Fibroblast of mammary gland (primary cell): Measurements from ENCODE around the gene RBFOX1.

Experiments
- DNase-seq: peaks from one replicate; pipeline ENCODE4 v3.0.0-alpha.2; 2010; ENCODE audit warnings: low read depth
- H3K4me3 ChIP-seq: 2 replicates; pipeline ENCODE4 v1.5.1; 2011; ENCODE audit warnings: low read depth, mild to moderate bottlenecking, low read length, moderate library complexity; ENCODE audit not compliant: control insufficient read depth
- CTCF ChIP-seq: conservative IDR thresholded peaks from 2 replicates; pipeline ENCODE4 v1.5.1; 2011; ENCODE audit warnings: low read depth, low read length, inconsistent platforms; ENCODE audit not compliant: control insufficient read depth, insufficient read depth

Gene RBFOX1

GRCh38 chr16:7442050-7442449 is 109.4 kb downstream of the RBFOX1 start:
- no peak for TF ChIP-seq CTCF

GRCh38 chr16:7443142-7443541 is 110.5 kb downstream of the RBFOX1 start:
- no peak for TF ChIP-seq CTCF
- no peak for DNase-seq
- H3K4me3 ChIP-seq: no peak overlapping the region

More at GRCh38 chr16:7442050-7442449, 109.4 kb downstream of the RBFOX1 start:
- no peak for DNase-seq
- no peak overlapping the region for H3K4me3 ChIP-seq

GRCh38 chr16:7443648-7444365 is 111.2 kb downstream of the RBFOX1 start:
- TF ChIP-seq CTCF: no peak
- no peak overlapping the region for H3K4me3 ChIP-seq
- DNase-seq: no peak

- DNase-seq: no peak
- TF ChIP-seq CTCF: no peak
- H3K4me3 ChIP-seq: no peak overlapping the region
These were observed 116.7 kb downstream of the RBFOX1 start for GRCh38 chr16:7449306-7449705.

GRCh38 chr16:7449808-7450207 is 117.2 kb downstream of the RBFOX1 start:
- H3K4me3 ChIP-seq: no peak overlapping the region
- no peak for DNase-seq
- TF ChIP-seq CTCF: no peak

GRCh38 chr16:7450440-7450839 is 117.8 kb downstream of the RBFOX1 start:
- no peak overlapping the region for H3K4me3 ChIP-seq
- DNase-seq: no peak
- TF ChIP-seq CTCF: no peak

GRCh38 chr16:7452090-7452489 is 119.4 kb downstream of the RBFOX1 start:
- no peak overlapping the region for H3K4me3 ChIP-seq
- no peak for DNase-seq
- no peak for TF ChIP-seq CTCF
